ENCODE data around the gene PAPOLB. TPM values are rescaled to one million over a fixed set of nuclear protein-coding genes. Genes with fewer than 3 reads are reported as not detected.

Gene PAPOLB
- total and polyA plus RNA-seq, 4 donors = 0.01 to 1.9 (median 0.14) TPM

GRCh38 chr7:4884164-4884563 lies 22.3 kb upstream of the PAPOLB start:
- H3K9me3 ChIP-seq (ENCODE audit: control insufficient read depth in 4 of 4, insufficient read depth in 3 of 4, low read length in 3 of 4) = no peaks in the 10 kb centered on the region
- DNase-seq = no peak
- no peaks in the 10 kb centered on the region for H3K36me3 ChIP-seq (ENCODE audit: control insufficient read depth in 4 of 4, insufficient read depth in 4 of 4, low read length in 4 of 4)

GRCh38 chr7:4883372-4884144 lies 21.7 kb upstream of the PAPOLB start, which contains the start of gene RADIL:
TSS of gene RADIL (minus strand) at chr7:4883716. CDS start at chr7:4878139, 5,577 bp downstream.
- peak within 1 kb of the TSS; percentile 44 for H3K4me3 ChIP-seq
- peak; percentile 93 to 96 (median 93) for DNase-seq
- peak within 1 kb of the TSS in 1 of 2 donors; percentile 84 for H3K27ac ChIP-seq (ENCODE audit: low read depth in 1 of 2, low read length in 1 of 2)
- 3 to 9% methylated on average over 24 to 72 of the region's 72 CpGs for WGBS, 2 donors
- no peaks in the 10 kb centered on the region for H3K36me3 ChIP-seq (ENCODE audit: control insufficient read depth in 4 of 4, insufficient read depth in 4 of 4, low read length in 4 of 4)
- peak; percentile 69 for TF ChIP-seq CTCF (IDR thresholded peaks at IDR 0.05; ENCODE audit: control extremely low read depth, extremely low read depth)
- H3K4me1 ChIP-seq (ENCODE audit: control insufficient read depth in 5 of 5, insufficient read depth in 5 of 5, low read length in 5 of 5) = peaks cover 0 to 36% (median 10%) of the 10 kb centered on the region in 5 donors
- ATAC-seq (ENCODE audit: insufficient read depth, low FRiP score) = peak; percentile 95
- H3K27me3 ChIP-seq (ENCODE audit: control insufficient read depth in 3 of 3, insufficient read depth in 3 of 3, low read length in 2 of 3) = no peaks in the 10 kb centered on the region
- H3K9ac ChIP-seq (ENCODE audit: insufficient read depth in 1 of 2, low read length in 2 of 2) = peak within 1 kb of the TSS; percentile 56 to 76
- no peaks in the 10 kb centered on the region for H3K9me3 ChIP-seq (ENCODE audit: control insufficient read depth in 4 of 4, insufficient read depth in 3 of 4, low read length in 3 of 4)

More at GRCh38 chr7:4884164-4884563, 22.3 kb upstream of the PAPOLB start:
- Histone ChIP-seq H3K4me3 (no peak overlapping the region), H3K9ac (ENCODE audit: insufficient read depth in 1 of 2, low read length in 2 of 2) (no peak overlapping the region), H3K27me3 (ENCODE audit: control insufficient read depth in 3 of 3, insufficient read depth in 3 of 3, low read length in 2 of 3) (no peaks in the 10 kb centered on the region), H3K27ac (ENCODE audit: low read depth in 1 of 2, low read length in 1 of 2) (no peak overlapping the region), H3K4me1 (ENCODE audit: control insufficient read depth in 5 of 5, insufficient read depth in 5 of 5, low read length in 5 of 5) (peaks cover 0 to 33% (median 4%) of the 10 kb centered on the region in 5 donors)
- no peak for TF ChIP-seq CTCF (IDR thresholded peaks at IDR 0.05; ENCODE audit: control extremely low read depth, extremely low read depth)
- 76 to 83% methylated on average over 10 of the region's 10 CpGs for WGBS, 2 donors
- no peak for ATAC-seq (ENCODE audit: insufficient read depth, low FRiP score)

- whole genome bisulfite sequencing, 2 donors = 2% methylated on average over 31 to 36 of the region's 36 CpGs
- Histone ChIP-seq H3K36me3 (ENCODE audit: control insufficient read depth in 4 of 4, insufficient read depth in 4 of 4, low read length in 4 of 4) (no peaks in the 10 kb centered on the region), H3K27ac (ENCODE audit: low read depth in 1 of 2, low read length in 1 of 2) (peak overlapping the region in 1 of 2 donors; percentile 84), H3K4me1 (ENCODE audit: control insufficient read depth in 5 of 5, insufficient read depth in 5 of 5, low read length in 5 of 5) (peaks cover 0 to 38% (median 10%) of the 10 kb centered on the region in 5 donors), H3K9me3 (ENCODE audit: control insufficient read depth in 4 of 4, insufficient read depth in 3 of 4, low read length in 3 of 4) (no peaks in the 10 kb centered on the region), H3K9ac (ENCODE audit: insufficient read depth in 1 of 2, low read length in 2 of 2) (peak overlapping the region; percentile 56 to 76), H3K4me3 (peak overlapping the region; percentile 44), H3K27me3 (ENCODE audit: control insufficient read depth in 3 of 3, insufficient read depth in 3 of 3, low read length in 2 of 3) (no peaks in the 10 kb centered on the region)
- TF ChIP-seq CTCF (IDR thresholded peaks at IDR 0.05; ENCODE audit: control extremely low read depth, extremely low read depth) = no peak
- DNase-seq (no peak), ATAC-seq (ENCODE audit: insufficient read depth, low FRiP score) (no peak)
These were observed 21.2 kb upstream of the PAPOLB start for GRCh38 chr7:4883033-4883371.
